ENCODE data around the gene PRSS22. TPM values are rescaled to one million over a fixed set of nuclear protein-coding genes. Genes with fewer than 3 reads are reported as not detected.

The PRSS22 gene
- total RNA-seq, 4 donors from 2014 or later, result 1.4 to 1.9 (median 1.8) TPM; not detected in 1

GRCh38 chr16:2904100-2904921, 46.3 kb upstream of the PRSS22 start:
- Histone ChIP-seq H3K27me3 (no peaks in the 10 kb centered on the region), H3K4me1 (peaks cover 0 to 15% (median 6%) of the 10 kb centered on the region in 4 donors), H3K27ac (peak overlapping the region; percentile 83 to 96 (median 92)), H3K36me3 (no peaks in the 10 kb centered on the region), H3K4me3 (peak overlapping the region; percentile 55 to 94 (median 82)), H3K9me3 (no peaks in the 10 kb centered on the region)
- DNase-seq, result peak; percentile 69 to 91 (median 90)
- TF ChIP-seq POLR2A (IDR thresholded peaks at IDR 0.05) (peak; percentile 38 to 65), CTCF (IDR thresholded peaks at IDR 0.05) (peak; percentile 88 to 97 (median 92))

GRCh38 chr16:2902337-2903130, 44.6 kb upstream of the PRSS22 start:
- no peaks in the 10 kb centered on the region for H3K27me3 ChIP-seq
- peaks cover 0 to 15% (median 6%) of the 10 kb centered on the region in 4 donors for H3K4me1 ChIP-seq

GRCh38 chr16:2900526-2901075, 42.6 kb upstream of the PRSS22 start:
- no peak for TF ChIP-seq CTCF (IDR thresholded peaks at IDR 0.05)
- TF ChIP-seq POLR2A (IDR thresholded peaks at IDR 0.05), result no peak
- Histone ChIP-seq H3K36me3 (peaks cover 0 to 8% (median 0%) of the 10 kb centered on the region in 3 donors), H3K27me3 (no peaks in the 10 kb centered on the region), H3K4me1 (peaks cover 0 to 7% (median 5%) of the 10 kb centered on the region in 4 donors), H3K27ac (no peak overlapping the region), H3K4me3 (no peak overlapping the region), H3K9me3 (no peaks in the 10 kb centered on the region)
- DNase-seq, result no peak

More at GRCh38 chr16:2902337-2903130, 44.6 kb upstream of the PRSS22 start:
- Histone ChIP-seq H3K27ac (no peak overlapping the region), H3K36me3 (no peaks in the 10 kb centered on the region), H3K4me3 (no peak overlapping the region), H3K9me3 (no peaks in the 10 kb centered on the region)
- DNase-seq, result no peak
- no peak for TF ChIP-seq POLR2A (IDR thresholded peaks at IDR 0.05)
- TF ChIP-seq CTCF (IDR thresholded peaks at IDR 0.05), result no peak

- H3K4me1 ChIP-seq, result peaks cover 0 to 7% (median 5%) of the 10 kb centered on the region in 4 donors
- peaks cover 0 to 8% (median 0%) of the 10 kb centered on the region in 3 donors for H3K36me3 ChIP-seq
- no peak for DNase-seq
- no peaks in the 10 kb centered on the region for H3K27me3 ChIP-seq
- no peak for TF ChIP-seq POLR2A (IDR thresholded peaks at IDR 0.05)
- no peak overlapping the region for H3K4me3 ChIP-seq
- H3K9me3 ChIP-seq, result no peaks in the 10 kb centered on the region
- H3K27ac ChIP-seq, result no peak overlapping the region
These were observed 41.6 kb upstream of the PRSS22 start for GRCh38 chr16:2899564-2900072.

GRCh38 chr16:2898831-2899563, 41.0 kb upstream of the PRSS22 start:
- TF ChIP-seq CTCF (IDR thresholded peaks at IDR 0.05) (no peak), POLR2A (IDR thresholded peaks at IDR 0.05) (no peak)
- no peak overlapping the region for H3K27ac ChIP-seq
- H3K9me3 ChIP-seq, result no peaks in the 10 kb centered on the region
- peaks cover 0 to 8% (median 0%) of the 10 kb centered on the region in 3 donors for H3K36me3 ChIP-seq
- no peaks in the 10 kb centered on the region for H3K27me3 ChIP-seq
- no peak for DNase-seq
- peaks cover 0 to 7% (median 4%) of the 10 kb centered on the region in 4 donors for H3K4me1 ChIP-seq
- H3K4me3 ChIP-seq, result no peak overlapping the region
